Chondrocyte (in vitro differentiated cells): ENCODE results near the gene DCAKD. TPM values are rescaled to one million over a fixed set of nuclear protein-coding genes. Genes with fewer than 3 reads are reported as not detected.

Source experiments
- DNase-seq: peaks from one replicate; pipeline ENCODE4 v3.0.0; 2021; ENCODE audit warnings: mixed read lengths, low spot score
- H3K27ac Mint-ChIP-seq: one replicate; pipeline ENCODE4 v1.8.0; 2021; ENCODE audit warnings: mild to moderate bottlenecking, moderate library complexity, mixed read lengths; ENCODE audit not compliant: unreplicated experiment
- H3K27me3 Mint-ChIP-seq: 2 replicates; pipeline ENCODE4 v1.8.0; 2021; ENCODE audit warnings: low read depth, mixed read lengths
- H3K36me3 Mint-ChIP-seq: 2 replicates; pipeline ENCODE4 v1.8.0; 2021; ENCODE audit warnings: low read depth, mixed read lengths
- H3K4me1 Mint-ChIP-seq: 2 replicates; pipeline ENCODE4 v1.8.0; 2021; ENCODE audit warnings: low read depth, mild to moderate bottlenecking, mixed read lengths
- H3K4me3 Mint-ChIP-seq: one replicate; pipeline ENCODE4 v1.8.0; 2021; ENCODE audit warnings: mild to moderate bottlenecking, moderate library complexity, mixed read lengths; ENCODE audit not compliant: unreplicated experiment
- H3K9me3 Mint-ChIP-seq: 2 replicates; pipeline ENCODE4 v1.8.0; 2021; ENCODE audit warnings: low read depth, mixed read lengths
- total RNA-seq: library from RNA; stranded (reverse); gene quantifications from 3 replicates; pipeline ENCODE4 v1.2.1, GENCODE V29; 2021
- TF ChIP-seq, protein P1 (sequence below): fragments of 200-600 bp; sonication (generic); IDR thresholded peaks from 2 replicates; pipeline ENCODE4 v1.5.0; 2021; ENCODE audit warnings: antibody characterized with exemption, mild to moderate bottlenecking, moderate library complexity

Gene DCAKD
- total RNA-seq, 1 donor from 2014 or later = 33.9 TPM

DNA sequence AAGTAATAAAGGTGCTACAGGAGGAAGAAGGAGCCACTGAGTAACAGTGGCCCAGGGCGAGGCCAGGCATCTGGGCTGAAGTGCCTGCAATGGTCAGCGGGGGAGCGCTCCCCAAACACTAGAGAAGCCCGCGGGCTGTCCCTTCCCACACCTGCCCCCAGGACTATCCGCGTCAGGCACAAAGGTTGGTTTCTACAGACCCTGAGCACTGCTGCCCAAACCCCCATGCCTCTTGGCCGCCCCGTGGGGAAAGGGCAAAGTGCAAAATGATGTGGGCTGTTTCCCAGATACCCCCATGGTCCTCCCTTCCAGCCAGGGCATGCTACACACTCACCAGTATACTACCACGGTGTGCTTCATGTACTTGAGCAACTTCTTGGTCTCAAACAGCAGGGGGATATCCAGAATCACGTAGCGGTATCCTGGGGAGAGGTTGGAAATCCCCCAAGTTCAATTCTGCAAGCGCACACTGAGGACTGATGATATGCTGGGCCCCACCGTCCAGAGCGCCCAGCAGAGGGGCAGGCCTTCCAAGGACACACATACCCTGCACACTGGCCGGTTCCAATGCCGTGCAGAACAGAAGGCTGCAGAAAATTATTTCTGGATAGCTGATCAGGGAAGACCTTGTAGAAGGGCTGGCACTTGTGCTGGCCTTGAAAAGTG lies 21.5 kb downstream of the DCAKD start:
- no peak overlapping the region for H3K27ac Mint-ChIP-seq
- no peak overlapping the region for H3K4me3 Mint-ChIP-seq
- no peak for DNase-seq
- TF ChIP-seq, protein P1, sequence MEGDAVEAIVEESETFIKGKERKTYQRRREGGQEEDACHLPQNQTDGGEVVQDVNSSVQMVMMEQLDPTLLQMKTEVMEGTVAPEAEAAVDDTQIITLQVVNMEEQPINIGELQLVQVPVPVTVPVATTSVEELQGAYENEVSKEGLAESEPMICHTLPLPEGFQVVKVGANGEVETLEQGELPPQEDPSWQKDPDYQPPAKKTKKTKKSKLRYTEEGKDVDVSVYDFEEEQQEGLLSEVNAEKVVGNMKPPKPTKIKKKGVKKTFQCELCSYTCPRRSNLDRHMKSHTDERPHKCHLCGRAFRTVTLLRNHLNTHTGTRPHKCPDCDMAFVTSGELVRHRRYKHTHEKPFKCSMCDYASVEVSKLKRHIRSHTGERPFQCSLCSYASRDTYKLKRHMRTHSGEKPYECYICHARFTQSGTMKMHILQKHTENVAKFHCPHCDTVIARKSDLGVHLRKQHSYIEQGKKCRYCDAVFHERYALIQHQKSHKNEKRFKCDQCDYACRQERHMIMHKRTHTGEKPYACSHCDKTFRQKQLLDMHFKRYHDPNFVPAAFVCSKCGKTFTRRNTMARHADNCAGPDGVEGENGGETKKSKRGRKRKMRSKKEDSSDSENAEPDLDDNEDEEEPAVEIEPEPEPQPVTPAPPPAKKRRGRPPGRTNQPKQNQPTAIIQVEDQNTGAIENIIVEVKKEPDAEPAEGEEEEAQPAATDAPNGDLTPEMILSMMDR = no peak
- no peaks in the 10 kb centered on the region for H3K27me3 Mint-ChIP-seq
- no peaks in the 10 kb centered on the region for H3K4me1 Mint-ChIP-seq
- no peaks in the 10 kb centered on the region for H3K9me3 Mint-ChIP-seq
- H3K36me3 Mint-ChIP-seq = peaks cover 18% of the 10 kb centered on the region

DNA sequence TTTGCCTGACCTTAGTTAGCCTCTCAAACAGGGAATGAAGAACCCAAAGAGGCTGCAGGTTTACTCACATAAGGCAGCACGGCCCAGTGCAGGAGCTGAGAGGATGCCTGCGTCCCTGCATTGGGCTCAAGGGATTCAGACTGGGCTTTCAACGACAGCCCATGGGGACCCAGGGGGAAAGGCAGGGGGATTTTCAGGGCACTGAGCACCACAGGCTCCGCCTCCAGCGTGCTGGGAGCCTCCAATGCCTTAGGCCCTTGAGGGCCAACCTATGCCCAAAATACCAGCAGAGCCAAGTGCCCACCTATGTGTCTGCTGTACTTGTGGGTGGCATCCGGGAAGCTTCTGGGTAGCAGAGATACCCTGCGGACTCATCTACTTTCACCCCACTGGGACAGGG lies 22.3 kb downstream of the DCAKD start:
- DNase-seq = no peak
- TF ChIP-seq, protein P1 = no peak
- no peaks in the 10 kb centered on the region for H3K4me1 Mint-ChIP-seq

DNA sequence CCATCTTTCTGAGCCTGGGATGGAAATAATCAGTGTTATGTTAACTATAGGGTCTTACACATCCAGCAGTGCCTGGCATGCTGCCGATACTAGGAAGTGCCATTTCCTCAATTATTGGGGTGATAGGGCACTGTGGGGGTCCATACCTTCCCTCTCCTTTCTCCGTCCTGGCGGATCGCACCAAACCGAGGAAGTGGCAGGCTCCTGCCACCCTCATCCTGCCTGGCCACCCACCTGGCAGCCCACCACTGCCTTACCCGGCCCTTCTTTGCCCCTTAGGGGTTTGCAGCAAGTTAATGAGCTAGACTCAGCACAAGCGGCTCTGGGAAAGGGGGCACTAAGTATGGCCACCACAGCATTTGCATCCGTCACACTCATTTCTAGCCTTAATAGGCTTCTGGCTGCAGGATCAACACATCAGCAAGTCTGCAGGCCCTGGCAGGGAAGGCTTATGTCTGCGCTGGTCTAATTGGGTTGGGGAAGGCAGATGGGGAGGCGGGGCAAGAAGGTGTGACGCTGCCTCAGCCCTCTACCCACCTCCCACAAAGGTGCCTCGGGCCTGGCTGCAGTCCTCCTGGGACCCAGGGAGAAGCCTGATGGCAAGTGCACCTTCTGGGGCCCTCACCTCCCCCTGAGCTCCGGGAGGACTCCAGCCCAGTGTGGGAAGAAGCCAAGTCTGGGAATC lies 28.6 kb downstream of the DCAKD start:
- Mint-ChIP-seq H3K27me3 (no peaks in the 10 kb centered on the region), H3K4me3 (no peak overlapping the region)

More for the DNA sequence above, 22.3 kb downstream of the DCAKD start:
- peaks cover 17% of the 10 kb centered on the region for H3K36me3 Mint-ChIP-seq
- H3K9me3 Mint-ChIP-seq = no peaks in the 10 kb centered on the region
- H3K27ac Mint-ChIP-seq = no peak overlapping the region
- no peak overlapping the region for H3K4me3 Mint-ChIP-seq
- no peaks in the 10 kb centered on the region for H3K27me3 Mint-ChIP-seq

DNA sequence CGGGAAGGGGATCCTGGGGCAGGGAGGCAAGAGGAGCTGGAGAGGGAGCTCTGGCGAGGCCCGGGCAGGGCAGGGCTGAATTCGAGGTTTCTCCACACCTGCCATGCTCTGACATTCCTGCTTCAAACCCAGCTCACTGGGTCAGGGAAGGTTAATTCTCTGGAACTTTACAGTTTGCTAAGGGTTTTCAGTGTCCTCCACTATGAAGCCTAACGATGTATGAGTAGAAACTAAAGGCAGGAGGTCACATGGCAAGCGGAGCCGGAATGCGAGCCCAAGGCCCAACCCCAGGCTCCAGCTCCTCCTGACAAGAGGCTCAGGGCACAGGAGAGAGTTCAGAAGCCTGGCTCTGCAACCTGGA lies 29.2 kb downstream of the DCAKD start:
- peaks cover 8% of the 10 kb centered on the region for H3K36me3 Mint-ChIP-seq
- H3K27me3 Mint-ChIP-seq = no peaks in the 10 kb centered on the region
- no peak for DNase-seq
- H3K27ac Mint-ChIP-seq = no peak overlapping the region
- H3K4me1 Mint-ChIP-seq = peaks cover 26% of the 10 kb centered on the region
- TF ChIP-seq, protein P1 = peak; percentile 56
- H3K9me3 Mint-ChIP-seq = no peaks in the 10 kb centered on the region
- H3K4me3 Mint-ChIP-seq = no peak overlapping the region

More for the DNA sequence above, 28.6 kb downstream of the DCAKD start:
- no peak overlapping the region for H3K27ac Mint-ChIP-seq
- H3K36me3 Mint-ChIP-seq = peaks cover 8% of the 10 kb centered on the region
- DNase-seq = no peak
- TF ChIP-seq, protein P1 = no peak
- H3K4me1 Mint-ChIP-seq = peaks cover 26% of the 10 kb centered on the region
- no peaks in the 10 kb centered on the region for H3K9me3 Mint-ChIP-seq

DNA sequence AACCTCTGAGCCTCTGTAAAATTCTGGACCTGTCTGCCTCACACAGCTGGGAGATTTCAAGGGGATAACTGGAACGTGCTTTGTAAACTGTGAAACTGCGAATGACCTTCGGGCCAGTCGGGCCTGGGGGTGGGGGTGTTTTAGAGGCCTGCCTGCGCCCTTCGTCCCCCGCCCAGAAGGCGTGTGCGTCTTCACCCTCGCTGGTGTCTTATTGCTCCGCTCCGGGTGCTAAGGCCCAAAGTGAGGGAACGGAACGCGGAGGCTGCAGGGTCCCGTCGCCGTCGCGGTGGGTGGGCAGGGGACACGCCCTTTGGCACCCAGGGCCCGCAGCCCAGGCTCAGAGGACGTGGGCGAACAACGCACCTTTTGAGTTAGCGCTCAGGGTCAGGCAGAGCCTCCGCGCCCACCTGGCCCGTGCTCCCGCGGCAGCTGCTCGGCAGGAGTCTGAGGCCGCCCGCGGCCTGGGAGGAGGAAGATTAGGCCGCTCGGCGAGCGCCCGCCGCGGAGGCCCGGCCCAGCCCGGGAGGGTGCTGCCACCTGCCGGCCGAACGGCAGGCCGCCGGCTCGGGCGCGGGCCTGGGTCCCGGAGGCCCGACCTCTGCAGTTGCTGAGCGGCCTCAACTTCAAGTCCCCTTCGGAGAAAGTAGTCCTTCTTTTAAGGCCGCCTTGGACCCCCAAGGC lies 29.7 kb downstream of the DCAKD start:
- H3K27me3 Mint-ChIP-seq = no peaks in the 10 kb centered on the region
- H3K36me3 Mint-ChIP-seq = peaks cover 8% of the 10 kb centered on the region
- TF ChIP-seq, protein P1 = peak; percentile 98
- no peak for DNase-seq
- H3K4me3 Mint-ChIP-seq = peak overlapping the region; percentile 19
- no peaks in the 10 kb centered on the region for H3K9me3 Mint-ChIP-seq
- peaks cover 27% of the 10 kb centered on the region for H3K4me1 Mint-ChIP-seq
- no peak overlapping the region for H3K27ac Mint-ChIP-seq
